COLO668 (cell line): ENCODE data around the gene GHRHR.

ENCODE experiments used
- DNase-seq: peaks from one replicate; lab custom pipeline; 2025; ENCODE audit not compliant: unreplicated experiment; lab: John Stamatoyannopoulos, UW

The GHRHR gene

GRCh38 chr7:30965883-30966282 is 2.1 kb downstream of the GHRHR start:
- no peak for DNase-seq

- no peak for DNase-seq
These were observed 4.5 kb downstream of the GHRHR start for GRCh38 chr7:30968294-30968693.

GRCh38 chr7:30968747-30969603 is 5.2 kb downstream of the GHRHR start:
- no peak for DNase-seq

- DNase-seq = no peak
These were observed 5.8 kb downstream of the GHRHR start for GRCh38 chr7:30969604-30969970.

GRCh38 chr7:30970074-30970473 is 6.3 kb downstream of the GHRHR start:
- DNase-seq = no peak

GRCh38 chr7:30970594-30971094 is 6.9 kb downstream of the GHRHR start:
- no peak for DNase-seq

GRCh38 chr7:30971440-30971839 is 7.7 kb downstream of the GHRHR start:
- DNase-seq = no peak

GRCh38 chr7:30971840-30972563 is 8.2 kb downstream of the GHRHR start:
- no peak for DNase-seq

GRCh38 chr7:30973292-30973691 is 9.5 kb downstream of the GHRHR start:
- DNase-seq = no peak

- DNase-seq = no peak
These were observed 10.2 kb downstream of the GHRHR start for GRCh38 chr7:30973791-30974604.

- DNase-seq = peak; percentile 49
These were observed 11.0 kb downstream of the GHRHR start for GRCh38 chr7:30974605-30975255.

- DNase-seq = no peak
These were observed 11.6 kb downstream of the GHRHR start for GRCh38 chr7:30975256-30975899.

GRCh38 chr7:30976381-30976780 is 12.6 kb downstream of the GHRHR start:
- DNase-seq = no peak

GRCh38 chr7:30977222-30977621 is 13.5 kb downstream of the GHRHR start:
- DNase-seq = no peak

GRCh38 chr7:30977896-30978564 is 14.3 kb downstream of the GHRHR start:
- DNase-seq = peak; percentile 40

GRCh38 chr7:30979027-30979426 is 15.3 kb downstream of the GHRHR start:
- DNase-seq = no peak

- DNase-seq = no peak
These were observed 16.4 kb downstream of the GHRHR start for GRCh38 chr7:30980194-30980593.

- no peak for DNase-seq
These were observed 17.0 kb downstream of the GHRHR start for GRCh38 chr7:30980751-30981150.

GRCh38 chr7:30983042-30983913 is 19.5 kb downstream of the GHRHR start:
- peak; percentile 81 for DNase-seq
